ENCODE measurements around the gene HMGN1.

HMGN1 gene

DNA sequence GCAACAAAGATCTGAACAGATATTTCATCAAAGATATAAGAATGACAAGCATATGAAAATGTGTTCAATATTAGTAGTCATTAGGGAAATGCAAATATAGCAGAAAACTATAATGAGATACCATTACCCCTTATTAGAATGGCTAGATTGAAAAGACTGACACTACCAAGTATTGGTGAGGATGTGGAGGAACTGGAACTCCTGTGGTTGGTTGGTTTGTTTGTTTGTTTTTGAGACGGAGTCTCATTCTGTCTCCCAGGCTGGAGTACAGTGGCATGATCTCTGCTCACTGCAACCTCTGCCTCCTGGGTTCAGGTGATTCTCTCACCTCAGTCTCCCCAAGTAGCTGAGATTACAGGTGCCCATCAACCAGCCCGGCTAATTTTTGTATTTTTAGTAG is 18.9 kb upstream of the HMGN1 start:
- no CpG with 5 or more reads among the region's 2 CpGs for WGBS (ENCODE audit: insufficient coverage, insufficient read length)
- H3K36me3 ChIP-seq (ENCODE audit: control insufficient read depth, insufficient read depth, low read length), result no peaks in the 10 kb centered on the region
- H3K27ac ChIP-seq (ENCODE audit: low read length), result no peak overlapping the region
- no peaks in the 10 kb centered on the region for H3K9me3 ChIP-seq (ENCODE audit: control insufficient read depth, insufficient read depth, low read length)
- no peaks in the 10 kb centered on the region for H3K4me1 ChIP-seq (ENCODE audit: control insufficient read depth, insufficient read depth, low read length)
- no peaks in the 10 kb centered on the region for H3K27me3 ChIP-seq (ENCODE audit: control insufficient read depth, insufficient read depth, low read length)
- H3K4me3 ChIP-seq (ENCODE audit: low read length), result no peak overlapping the region
- no peak for DNase-seq (ENCODE audit: low read depth, low spot score)

DNA sequence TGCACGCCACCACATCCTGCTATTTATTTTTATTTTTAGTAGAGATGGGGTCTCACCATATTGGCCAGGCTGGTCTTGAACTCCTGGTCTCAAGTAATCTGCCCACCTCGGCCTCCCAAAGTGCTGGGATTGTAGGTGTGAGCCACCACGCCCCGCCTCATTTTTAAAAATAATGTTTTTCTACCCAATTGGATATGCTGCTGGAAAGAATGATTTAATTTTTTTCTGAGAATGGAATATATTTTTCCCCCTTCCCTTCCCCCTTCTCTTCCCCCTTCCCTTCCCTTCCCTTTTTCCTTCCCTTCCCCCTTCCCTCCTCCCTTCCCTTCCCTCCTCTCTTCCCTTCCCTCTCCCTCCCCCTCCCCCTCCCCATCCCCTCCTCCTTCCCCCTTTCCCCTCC is 17.7 kb upstream of the HMGN1 start:
- no CpG with 5 or more reads among the region's 4 CpGs for WGBS (ENCODE audit: insufficient coverage, insufficient read length)
- no peak for DNase-seq (ENCODE audit: low read depth, low spot score)
- Histone ChIP-seq H3K27me3 (ENCODE audit: control insufficient read depth, insufficient read depth, low read length) (no peaks in the 10 kb centered on the region), H3K27ac (ENCODE audit: low read length) (no peak overlapping the region), H3K4me3 (ENCODE audit: low read length) (no peak overlapping the region), H3K4me1 (ENCODE audit: control insufficient read depth, insufficient read depth, low read length) (no peaks in the 10 kb centered on the region), H3K36me3 (ENCODE audit: control insufficient read depth, insufficient read depth, low read length) (no peaks in the 10 kb centered on the region), H3K9me3 (ENCODE audit: control insufficient read depth, insufficient read depth, low read length) (no peaks in the 10 kb centered on the region)

GRCh38 chr21:39364949-39365348 is 16.1 kb upstream of the HMGN1 start:
- H3K27me3 ChIP-seq (ENCODE audit: control insufficient read depth, insufficient read depth, low read length), result no peaks in the 10 kb centered on the region
- no CpG with 5 or more reads among the region's 4 CpGs for WGBS (ENCODE audit: insufficient coverage, insufficient read length)
- DNase-seq (ENCODE audit: low read depth, low spot score), result no peak
- H3K27ac ChIP-seq (ENCODE audit: low read length), result no peak overlapping the region
- no peaks in the 10 kb centered on the region for H3K36me3 ChIP-seq (ENCODE audit: control insufficient read depth, insufficient read depth, low read length)
- H3K4me1 ChIP-seq (ENCODE audit: control insufficient read depth, insufficient read depth, low read length), result no peaks in the 10 kb centered on the region
- H3K9me3 ChIP-seq (ENCODE audit: control insufficient read depth, insufficient read depth, low read length), result no peaks in the 10 kb centered on the region
- no peak overlapping the region for H3K4me3 ChIP-seq (ENCODE audit: low read length)

GRCh38 chr21:39363607-39364555 is 15.0 kb upstream of the HMGN1 start:
- Histone ChIP-seq H3K4me3 (ENCODE audit: low read length) (no peak overlapping the region), H3K9me3 (ENCODE audit: control insufficient read depth, insufficient read depth, low read length) (no peaks in the 10 kb centered on the region), H3K27ac (ENCODE audit: low read length) (no peak overlapping the region), H3K27me3 (ENCODE audit: control insufficient read depth, insufficient read depth, low read length) (no peaks in the 10 kb centered on the region), H3K4me1 (ENCODE audit: control insufficient read depth, insufficient read depth, low read length) (no peaks in the 10 kb centered on the region), H3K36me3 (ENCODE audit: control insufficient read depth, insufficient read depth, low read length) (no peaks in the 10 kb centered on the region)
- DNase-seq (ENCODE audit: low read depth, low spot score), result no peak
- no CpG with 5 or more reads among the region's 6 CpGs for WGBS (ENCODE audit: insufficient coverage, insufficient read length)

GRCh38 chr21:39362733-39363132 is 13.8 kb upstream of the HMGN1 start:
- H3K36me3 ChIP-seq (ENCODE audit: control insufficient read depth, insufficient read depth, low read length), result no peaks in the 10 kb centered on the region
- no peaks in the 10 kb centered on the region for H3K9me3 ChIP-seq (ENCODE audit: control insufficient read depth, insufficient read depth, low read length)
- no peaks in the 10 kb centered on the region for H3K4me1 ChIP-seq (ENCODE audit: control insufficient read depth, insufficient read depth, low read length)
- whole genome bisulfite sequencing (ENCODE audit: insufficient coverage, insufficient read length), result no CpG with 5 or more reads among the region's 3 CpGs
- DNase-seq (ENCODE audit: low read depth, low spot score), result no peak
- no peaks in the 10 kb centered on the region for H3K27me3 ChIP-seq (ENCODE audit: control insufficient read depth, insufficient read depth, low read length)
- no peak overlapping the region for H3K27ac ChIP-seq (ENCODE audit: low read length)
- H3K4me3 ChIP-seq (ENCODE audit: low read length), result no peak overlapping the region

DNA sequence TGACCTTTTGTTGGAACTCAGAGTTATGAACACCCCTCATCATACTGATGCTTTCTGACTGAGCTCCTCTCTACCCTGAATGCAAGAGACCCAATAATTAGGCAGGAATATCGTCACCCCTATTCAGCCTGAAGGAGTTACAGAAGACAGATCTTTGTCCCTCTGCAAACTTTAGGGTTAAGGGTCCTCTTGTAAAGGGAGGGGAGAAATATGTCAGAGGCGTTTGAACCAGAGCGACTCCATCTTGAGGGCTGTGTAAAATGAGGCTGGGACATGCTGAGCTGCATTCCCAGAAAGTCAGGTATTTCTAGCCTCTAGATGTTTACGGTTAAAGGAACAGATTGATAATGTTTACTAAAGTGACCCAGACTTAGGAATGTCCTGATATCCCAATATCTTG is 10.5 kb upstream of the HMGN1 start:
- WGBS (ENCODE audit: insufficient coverage, insufficient read length), result no CpG with 5 or more reads among the region's 4 CpGs
- Histone ChIP-seq H3K27ac (ENCODE audit: low read length) (no peak overlapping the region), H3K4me3 (ENCODE audit: low read length) (no peak overlapping the region), H3K27me3 (ENCODE audit: control insufficient read depth, insufficient read depth, low read length) (no peaks in the 10 kb centered on the region), H3K4me1 (ENCODE audit: control insufficient read depth, insufficient read depth, low read length) (no peaks in the 10 kb centered on the region), H3K9me3 (ENCODE audit: control insufficient read depth, insufficient read depth, low read length) (no peaks in the 10 kb centered on the region), H3K36me3 (ENCODE audit: control insufficient read depth, insufficient read depth, low read length) (no peaks in the 10 kb centered on the region)
- DNase-seq (ENCODE audit: low read depth, low spot score), result no peak

GRCh38 chr21:39353295-39353694 is 4.4 kb upstream of the HMGN1 start:
- H3K36me3 ChIP-seq (ENCODE audit: control insufficient read depth, insufficient read depth, low read length), result no peaks in the 10 kb centered on the region
- DNase-seq (ENCODE audit: low read depth, low spot score), result no peak
- H3K27ac ChIP-seq (ENCODE audit: low read length), result no peak overlapping the region
- H3K4me3 ChIP-seq (ENCODE audit: low read length), result no peak overlapping the region
- H3K27me3 ChIP-seq (ENCODE audit: control insufficient read depth, insufficient read depth, low read length), result no peaks in the 10 kb centered on the region
- no peaks in the 10 kb centered on the region for H3K9me3 ChIP-seq (ENCODE audit: control insufficient read depth, insufficient read depth, low read length)
- no CpG with 5 or more reads among the region's 3 CpGs for WGBS (ENCODE audit: insufficient coverage, insufficient read length)
- no peaks in the 10 kb centered on the region for H3K4me1 ChIP-seq (ENCODE audit: control insufficient read depth, insufficient read depth, low read length)

GRCh38 chr21:39350094-39351005 is 1.5 kb upstream of the HMGN1 start:
- DNase-seq (ENCODE audit: low read depth, low spot score), result no peak
- Histone ChIP-seq H3K27ac (ENCODE audit: low read length) (no peak overlapping the region), H3K27me3 (ENCODE audit: control insufficient read depth, insufficient read depth, low read length) (no peaks in the 10 kb centered on the region), H3K4me1 (ENCODE audit: control insufficient read depth, insufficient read depth, low read length) (no peaks in the 10 kb centered on the region), H3K4me3 (ENCODE audit: low read length) (peak overlapping the region; percentile 62; the same call in 1 of the 2 replicates), H3K9me3 (ENCODE audit: control insufficient read depth, insufficient read depth, low read length) (no peaks in the 10 kb centered on the region), H3K36me3 (ENCODE audit: control insufficient read depth, insufficient read depth, low read length) (peaks cover 2% of the 10 kb centered on the region; the same call in 1 of the 2 replicates)
- WGBS (ENCODE audit: insufficient coverage, insufficient read length), result no CpG with 5 or more reads among the region's 19 CpGs

- no CpG with 5 or more reads among the region's 56 CpGs for WGBS (ENCODE audit: insufficient coverage, insufficient read length)
- no peaks in the 10 kb centered on the region for H3K9me3 ChIP-seq (ENCODE audit: control insufficient read depth, insufficient read depth, low read length)
- H3K27ac ChIP-seq (ENCODE audit: low read length), result no peak overlapping the region
- no peaks in the 10 kb centered on the region for H3K27me3 ChIP-seq (ENCODE audit: control insufficient read depth, insufficient read depth, low read length)
- no peaks in the 10 kb centered on the region for H3K4me1 ChIP-seq (ENCODE audit: control insufficient read depth, insufficient read depth, low read length)
- H3K36me3 ChIP-seq (ENCODE audit: control insufficient read depth, insufficient read depth, low read length), result peaks cover 2% of the 10 kb centered on the region; the same call in 1 of the 2 replicates
- H3K4me3 ChIP-seq (ENCODE audit: low read length), result peak overlapping the region; percentile 62; the same call in 1 of the 2 replicates
- DNase-seq (ENCODE audit: low read depth, low spot score), result peak; percentile 89
These were observed 564 bp upstream of the HMGN1 start for GRCh38 chr21:39349211-39350093.

DNA sequence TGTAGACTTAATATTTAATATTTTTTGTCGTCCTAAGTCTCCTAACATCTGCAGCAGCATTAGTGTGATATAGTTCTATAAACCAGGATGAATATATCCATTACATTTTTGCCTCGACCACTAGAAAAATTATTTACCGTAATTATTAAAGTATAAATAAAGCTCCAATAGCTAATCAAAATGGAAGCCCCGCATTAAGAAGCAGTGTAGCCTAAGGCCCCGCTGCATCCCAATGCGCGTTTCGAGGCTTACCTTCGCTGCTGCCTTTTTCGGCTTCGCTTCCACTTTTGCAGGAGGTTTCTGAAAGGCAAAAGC is 891 bp downstream of the HMGN1 start:
- peaks cover 12% of the 10 kb centered on the region; the same call in 1 of the 2 replicates for H3K36me3 ChIP-seq (ENCODE audit: control insufficient read depth, insufficient read depth, low read length)
- H3K27me3 ChIP-seq (ENCODE audit: control insufficient read depth, insufficient read depth, low read length), result no peaks in the 10 kb centered on the region
- no peak overlapping the region for H3K27ac ChIP-seq (ENCODE audit: low read length)
- H3K4me3 ChIP-seq (ENCODE audit: low read length), result peak overlapping the region; percentile 54; the same call in 1 of the 2 replicates
- no peak for DNase-seq (ENCODE audit: low read depth, low spot score)
- WGBS (ENCODE audit: insufficient coverage, insufficient read length), result no CpG with 5 or more reads among the region's 11 CpGs
- no peaks in the 10 kb centered on the region for H3K9me3 ChIP-seq (ENCODE audit: control insufficient read depth, insufficient read depth, low read length)
- H3K4me1 ChIP-seq (ENCODE audit: control insufficient read depth, insufficient read depth, low read length), result no peaks in the 10 kb centered on the region
